HCT116 (cell line): ENCODE data around the gene TPO. TPM values are rescaled to one million over a fixed set of nuclear protein-coding genes. Genes with fewer than 3 reads are reported as not detected.

Experiments used
- ATAC-seq: fragments of 200-7000 bp; cut with Tn5 transposase; 2 replicates; pipeline ENCODE4 v1.9.1; 2020; ENCODE audit warnings: mild to moderate bottlenecking, moderate library complexity
- BruUV-seq: library from RNA; stranded (reverse); fragments of 400-500 nt; replicated peaks from 2 replicates; lab custom pipeline; 2021; lab: Mats Ljungman, UMichigan
- CTCF ChIA-PET: fragments of 300-600 bp; sonication (Branson Sonifier 250); formaldehyde crosslinking; loops from one replicate; lab custom pipeline; 2021; ENCODE audit warnings: antibody characterized with exemption; lab: Charles Lee
- POLR2A ChIA-PET: fragments of 300-600, 350-600 bp; sonication (Branson Sonifier 250); formaldehyde crosslinking; loops from one replicate; lab custom pipeline; 2021; ENCODE audit warnings: antibody characterized with exemption; lab: Charles Lee
- RAD21 ChIA-PET, 2 experiments: fragments of 300-600 bp; sonication (Branson Sonifier 250); formaldehyde crosslinking; loops; one replicate each; lab custom pipeline; 2023; ENCODE audit warnings: low total read pairs in 2 of 2; ENCODE audit not compliant: uncharacterized antibody in 2 of 2, unreplicated experiment in 2 of 2, low non-redundant PET in 1 of 2; lab: Charles Lee
- DNase-seq: peaks from one replicate; pipeline ENCODE4 v3.0.0-alpha.2; 2010; ENCODE audit warnings: low read depth, low spot score
- H2AFZ ChIP-seq: fragments of 200-600 bp; shearing (Covaris generic), sonication (generic); 2 replicates; pipeline ENCODE4 v1.6.1; 2017; ENCODE audit warnings: low read depth, mixed run types, mixed read lengths, antibody characterized with exemption, low read length; ENCODE audit not compliant: poor library complexity, severe bottlenecking
- H3K27ac ChIP-seq: 2 replicates; pipeline ENCODE4 v1.5.1; 2012; ENCODE audit warnings: low read depth, low read length
- H3K27me3 ChIP-seq: fragments of 200-600 bp; sonication (generic); 2 replicates; pipeline ENCODE4 v1.6.1; 2016; ENCODE audit warnings: mixed run types, low read length, mixed read lengths; ENCODE audit not compliant: insufficient read depth
- H3K36me3 ChIP-seq, 2 experiments: fragments of 200-500 bp in 1 of 2; fragments of 200-600 bp in 1 of 2; sonication (Bioruptor generic) in 1 of 2; sonication (generic) in 1 of 2; 2 replicates each; pipeline versions ENCODE4 v1.5.1 to v1.6.1; 2014 to 2016; ENCODE audit warnings: low read length in 2 of 2, inconsistent platforms in 1 of 2, mixed read lengths in 1 of 2, mixed run types in 1 of 2; ENCODE audit not compliant: insufficient read depth in 2 of 2, control insufficient read depth in 1 of 2
- H3K4me1 ChIP-seq, 2 experiments: fragments of 200-600 bp in 1 of 2; sonication (generic) in 1 of 2; 2 replicates each; pipeline versions ENCODE4 v1.5.1 to v1.6.1; 2012 to 2017; ENCODE audit warnings: low read length in 2 of 2, inconsistent platforms in 1 of 2, mild to moderate bottlenecking in 1 of 2, mixed read lengths in 1 of 2, mixed run types in 1 of 2, moderate library complexity in 1 of 2; ENCODE audit not compliant: insufficient read depth in 2 of 2, control insufficient read depth in 1 of 2
- H3K4me2 ChIP-seq: fragments of 200-600 bp; sonication (generic); 2 replicates; pipeline ENCODE4 v1.6.1; 2017; ENCODE audit warnings: mixed run types, low read length, mixed read lengths
- H3K4me3 ChIP-seq, 2 experiments: fragments of 200-600 bp in 1 of 2; sonication (generic) in 1 of 2; replicated peaks in 1 of 2; 2 replicates each; pipeline ENCODE4 v1.5.1; 2011 to 2016; ENCODE audit warnings: low read length in 2 of 2, control low read depth in 1 of 2, low read depth in 1 of 2, mild to moderate bottlenecking in 1 of 2, mixed read lengths in 1 of 2, mixed run types in 1 of 2
- H3K79me2 ChIP-seq: fragments of 200-600 bp; sonication (generic); 2 replicates; pipeline ENCODE4 v1.6.1; 2017; ENCODE audit warnings: mild to moderate bottlenecking, mixed run types, low read length, moderate library complexity, mixed read lengths; ENCODE audit not compliant: insufficient read depth
- H3K9ac ChIP-seq: fragments of 200-600 bp; sonication (generic); 2 replicates; pipeline ENCODE4 v1.6.1; 2016; ENCODE audit warnings: low read length, mixed read lengths
- H3K9me2 ChIP-seq: fragments of 200-600 bp; sonication (generic), shearing (Covaris generic); 2 replicates; pipeline ENCODE4 v1.6.1; 2017; ENCODE audit warnings: mixed run types, mild to moderate bottlenecking, moderate library complexity; ENCODE audit not compliant: insufficient read depth
- H3K9me3 ChIP-seq, 2 experiments: fragments of 200-500 bp in 1 of 2; fragments of 200-600 bp in 1 of 2; sonication (Bioruptor generic) in 1 of 2; sonication (generic) in 1 of 2; 2 replicates each; pipeline ENCODE4 v1.6.1; 2014 to 2017; ENCODE audit warnings: low read length in 2 of 2, mixed read lengths in 2 of 2, inconsistent platforms in 1 of 2, low read depth in 1 of 2, mild to moderate bottlenecking in 1 of 2, mixed run types in 1 of 2, moderate library complexity in 1 of 2; ENCODE audit not compliant: control insufficient read depth in 1 of 2, insufficient read depth in 1 of 2
- H4K20me1 ChIP-seq: fragments of 200-600 bp; sonication (generic), shearing (Covaris generic); 2 replicates; pipeline ENCODE4 v1.6.1; 2017; ENCODE audit warnings: mixed run types, mild to moderate bottlenecking, moderate library complexity; ENCODE audit not compliant: insufficient read depth
- ATF3 ChIP-seq: IDR thresholded peaks from 2 replicates; pipeline ENCODE4 v1.6.1; 2012
- CEBPB ChIP-seq: IDR thresholded peaks from 2 replicates; pipeline ENCODE4 v1.6.1; 2012; ENCODE audit warnings: low read depth
- ELF1 ChIP-seq: IDR thresholded peaks from 2 replicates; pipeline ENCODE4 v1.6.1; 2012; ENCODE audit warnings: low read depth, borderline replicate concordance
- FOSL1 ChIP-seq: IDR thresholded peaks from 2 replicates; pipeline ENCODE4 v1.6.1; 2012; ENCODE audit warnings: low read depth
- MAX ChIP-seq: IDR thresholded peaks from 2 replicates; pipeline ENCODE4 v1.6.1; 2012
- REST ChIP-seq: IDR thresholded peaks from 2 replicates; pipeline ENCODE4 v1.6.1; 2012; ENCODE audit warnings: low read depth
- SRF ChIP-seq: IDR thresholded peaks from 2 replicates; pipeline ENCODE4 v1.6.1; 2012; ENCODE audit warnings: low read depth
- YY1 ChIP-seq: IDR thresholded peaks from 2 replicates; pipeline ENCODE4 v1.6.1; 2011; ENCODE audit warnings: low read length, low read depth, moderate library complexity, mild to moderate bottlenecking; ENCODE audit not compliant: insufficient replicate concordance; ENCODE audit errors: extremely low read depth
- ZFX ChIP-seq: fragments of 450-650 bp; IDR thresholded peaks from 2 replicates; pipeline ENCODE4 v1.6.1; 2017
- intact Hi-C: fragments of 100-400 bp; cut with micrococcal nuclease; formaldehyde crosslinking; loops from 2 replicates; pipeline ENCODE4 v1.10.0; 2022
- total RNA-seq: library from RNA; stranded (reverse); gene quantifications from one replicate; pipeline ENCODE4 v1.2.1, GENCODE V29; 2021; ENCODE audit not compliant: unreplicated experiment

The TPO gene
- total RNA-seq, 1 experiment from 2014 or later: not detected

GRCh38 chr2:1493431-1494126 lies 80.3 kb downstream of the TPO start:
- intact Hi-C loops: no loop called here
- ATAC-seq (no peak), DNase-seq (no peak)
- Histone ChIP-seq H3K4me2 (no peak overlapping the region), H3K27ac (no peak overlapping the region), H4K20me1 (no peaks in the 10 kb centered on the region), H3K9ac (no peak overlapping the region), H3K27me3 (no peaks in the 10 kb centered on the region), H3K9me2 (no peaks in the 10 kb centered on the region), H2AFZ (no peak overlapping the region), H3K9me3 (no peaks in the 10 kb centered on the region), H3K79me2 (no peaks in the 10 kb centered on the region), H3K4me1 (no peaks in the 10 kb centered on the region), H3K36me3 (no peaks in the 10 kb centered on the region), H3K4me3 (no peak overlapping the region)
- no peak for TF ChIP-seq MAX
- no peak for TF ChIP-seq REST
- ChIA-PET RAD21 (no interaction called here), CTCF (no interaction called here), POLR2A (no interaction called here)
- BruUV-seq: no TSS peak

GRCh38 chr2:1494257-1494656 lies 81.0 kb downstream of the TPO start:
- Histone ChIP-seq H3K4me3 (no peak overlapping the region), H3K4me2 (no peak overlapping the region), H3K4me1 (no peaks in the 10 kb centered on the region), H4K20me1 (no peaks in the 10 kb centered on the region), H3K27ac (no peak overlapping the region), H3K9me2 (no peaks in the 10 kb centered on the region), H3K27me3 (no peaks in the 10 kb centered on the region), H3K79me2 (no peaks in the 10 kb centered on the region), H3K9me3 (no peaks in the 10 kb centered on the region), H3K36me3 (no peaks in the 10 kb centered on the region), H3K9ac (no peak overlapping the region), H2AFZ (no peak overlapping the region)
- intact Hi-C loops: no loop called here
- ChIA-PET CTCF (no interaction called here), POLR2A (no interaction called here), RAD21 (no interaction called here)
- no peak for TF ChIP-seq ATF3
- no peak for TF ChIP-seq CEBPB
- TF ChIP-seq FOSL1: no peak
- no peak for TF ChIP-seq SRF
- no peak for TF ChIP-seq ZFX
- no peak for TF ChIP-seq REST
- no peak for TF ChIP-seq YY1
- TF ChIP-seq ELF1: no peak
- no TSS peak for BruUV-seq
- ATAC-seq (no peak), DNase-seq (no peak)
